ENCODE data around the gene RMC1. TPM values are rescaled to one million over a fixed set of nuclear protein-coding genes. Genes with fewer than 3 reads are reported as not detected.

RMC1 gene
- total RNA-seq, 3 donors from 2014 or later = 22.2 to 33.0 (median 23.9) TPM

DNA sequence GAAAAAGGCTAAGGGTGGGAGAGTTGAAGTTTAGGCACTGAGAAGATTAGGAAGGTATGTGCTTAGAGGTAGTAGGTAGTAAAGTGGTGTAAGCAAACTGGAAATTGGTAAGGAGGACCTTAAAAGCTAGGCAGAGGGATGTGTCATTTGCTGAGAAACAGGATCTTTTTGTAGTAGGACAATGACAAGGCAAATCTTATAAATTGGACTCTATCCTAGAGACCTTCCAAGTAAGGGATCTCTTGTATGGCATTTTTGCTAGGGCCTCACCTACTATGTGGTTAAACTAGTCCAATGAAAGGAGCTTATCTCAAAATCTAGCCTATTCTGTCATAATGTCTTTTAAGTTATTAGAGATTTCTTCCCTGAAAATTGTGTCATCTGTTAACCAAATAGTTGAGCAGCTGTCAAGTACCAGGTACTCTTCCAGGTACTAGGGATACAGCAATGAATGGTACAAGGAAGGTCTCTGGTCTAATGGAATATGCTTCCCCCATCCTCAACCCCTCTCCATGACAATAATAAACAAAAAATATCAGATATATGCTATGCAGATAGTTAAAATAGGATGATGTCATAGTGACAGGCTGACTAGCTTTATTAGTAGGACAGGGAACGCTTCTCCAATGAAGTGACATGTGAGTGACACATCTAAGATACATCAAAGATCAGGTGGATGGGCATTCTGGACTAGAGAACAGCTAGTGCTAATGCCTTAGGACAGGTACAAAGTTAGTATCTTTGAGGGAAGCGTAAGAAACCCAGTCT lies 32.5 kb upstream of the RMC1 start:
- no peaks in the 10 kb centered on the region for H3K36me3 ChIP-seq
- intact Hi-C loops (cut with DNase I; ENCODE audit: low total_unique reads) = no loop called here

DNA sequence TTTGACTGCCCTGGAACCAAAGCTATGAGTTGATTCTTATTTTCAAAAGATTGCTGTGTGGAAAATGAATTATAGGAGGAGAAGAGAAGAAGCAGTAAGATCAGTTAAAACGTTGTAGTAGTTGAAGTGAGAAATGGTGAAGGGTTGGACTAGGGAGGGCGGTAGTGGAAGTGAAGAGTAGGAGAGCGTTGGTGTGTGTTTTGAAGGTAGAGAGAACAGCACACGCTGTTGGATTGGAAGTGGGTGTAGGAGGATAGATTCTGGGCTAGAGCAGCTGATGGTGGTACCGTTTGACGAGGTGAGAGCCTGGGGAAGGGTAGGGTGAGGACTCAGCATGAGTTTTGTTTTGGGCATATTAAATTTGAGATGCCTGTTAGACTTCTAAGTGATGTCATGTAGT lies 31.8 kb upstream of the RMC1 start:
- no peaks in the 10 kb centered on the region for H3K36me3 ChIP-seq
- no peak overlapping the region for H3K4me3 ChIP-seq
- H3K4me1 ChIP-seq = no peaks in the 10 kb centered on the region
- H3K27me3 ChIP-seq = no peaks in the 10 kb centered on the region
- TF ChIP-seq POLR2A (IDR thresholded peaks at IDR 0.05) (no peak), POLR2AphosphoS5 (IDR thresholded peaks at IDR 0.05) (no peak)
- TF ChIP-seq, protein P1, sequence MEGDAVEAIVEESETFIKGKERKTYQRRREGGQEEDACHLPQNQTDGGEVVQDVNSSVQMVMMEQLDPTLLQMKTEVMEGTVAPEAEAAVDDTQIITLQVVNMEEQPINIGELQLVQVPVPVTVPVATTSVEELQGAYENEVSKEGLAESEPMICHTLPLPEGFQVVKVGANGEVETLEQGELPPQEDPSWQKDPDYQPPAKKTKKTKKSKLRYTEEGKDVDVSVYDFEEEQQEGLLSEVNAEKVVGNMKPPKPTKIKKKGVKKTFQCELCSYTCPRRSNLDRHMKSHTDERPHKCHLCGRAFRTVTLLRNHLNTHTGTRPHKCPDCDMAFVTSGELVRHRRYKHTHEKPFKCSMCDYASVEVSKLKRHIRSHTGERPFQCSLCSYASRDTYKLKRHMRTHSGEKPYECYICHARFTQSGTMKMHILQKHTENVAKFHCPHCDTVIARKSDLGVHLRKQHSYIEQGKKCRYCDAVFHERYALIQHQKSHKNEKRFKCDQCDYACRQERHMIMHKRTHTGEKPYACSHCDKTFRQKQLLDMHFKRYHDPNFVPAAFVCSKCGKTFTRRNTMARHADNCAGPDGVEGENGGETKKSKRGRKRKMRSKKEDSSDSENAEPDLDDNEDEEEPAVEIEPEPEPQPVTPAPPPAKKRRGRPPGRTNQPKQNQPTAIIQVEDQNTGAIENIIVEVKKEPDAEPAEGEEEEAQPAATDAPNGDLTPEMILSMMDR (IDR thresholded peaks at IDR 0.05) = no peak
- no peak for DNase-seq (ENCODE audit: low spot score in 2 of 2)
- intact Hi-C loops (cut with DNase I; ENCODE audit: low total_unique reads) = no loop called here
- H3K9me3 ChIP-seq = no peaks in the 10 kb centered on the region
- H3K27ac ChIP-seq = no peak overlapping the region

More for the DNA sequence above, 32.5 kb upstream of the RMC1 start:
- DNase-seq (ENCODE audit: low spot score in 2 of 2) = no peak
- TF ChIP-seq POLR2A (IDR thresholded peaks at IDR 0.05) (no peak), POLR2AphosphoS5 (IDR thresholded peaks at IDR 0.05) (no peak)
- TF ChIP-seq, protein P1 (IDR thresholded peaks at IDR 0.05) = no peak
- H3K4me1 ChIP-seq = no peaks in the 10 kb centered on the region
- H3K27ac ChIP-seq = no peak overlapping the region
- H3K4me3 ChIP-seq = no peak overlapping the region
- no peaks in the 10 kb centered on the region for H3K27me3 ChIP-seq
- no peaks in the 10 kb centered on the region for H3K9me3 ChIP-seq

DNA sequence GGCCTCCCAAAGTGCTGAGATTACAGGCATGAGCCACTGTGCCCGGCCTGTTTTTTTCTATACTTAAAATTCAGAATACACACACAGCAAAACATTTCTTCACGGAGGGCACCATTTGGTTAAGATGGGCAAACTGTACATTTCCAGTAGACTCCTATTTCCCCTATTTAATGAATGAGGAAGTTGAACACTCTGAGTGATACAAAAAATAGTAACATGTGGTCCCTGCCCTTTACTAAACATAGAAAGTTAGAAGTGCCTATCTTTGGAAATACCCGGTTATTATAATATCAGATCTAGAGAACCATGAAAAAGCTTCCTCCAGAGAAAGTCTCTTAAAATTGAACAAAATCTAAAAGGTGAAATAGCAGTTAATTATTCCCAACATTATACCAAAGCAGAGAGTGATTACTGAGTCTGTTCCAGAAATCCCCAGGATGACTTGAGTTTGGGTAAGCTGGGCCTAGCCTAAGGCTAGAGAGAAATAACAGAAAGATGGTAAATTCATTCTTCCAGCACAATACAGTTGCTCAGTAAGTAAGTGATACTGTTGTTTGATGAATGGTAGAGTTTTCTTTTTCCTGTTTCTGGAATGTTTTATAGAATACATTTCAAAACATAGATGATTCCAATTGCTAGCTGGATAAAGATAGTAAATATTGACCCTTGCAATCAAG lies 23.3 kb upstream of the RMC1 start:
- Histone ChIP-seq H3K4me1 (no peaks in the 10 kb centered on the region), H3K36me3 (peaks cover 4% of the 10 kb centered on the region), H3K27ac (no peak overlapping the region), H3K9me3 (no peaks in the 10 kb centered on the region), H3K27me3 (no peaks in the 10 kb centered on the region), H3K4me3 (no peak overlapping the region)
- intact Hi-C loops (cut with DNase I; ENCODE audit: low total_unique reads) = no loop called here
- DNase-seq (ENCODE audit: low spot score in 2 of 2) = no peak
- TF ChIP-seq POLR2AphosphoS5 (IDR thresholded peaks at IDR 0.05) = no peak
- TF ChIP-seq POLR2A (IDR thresholded peaks at IDR 0.05) = no peak
- TF ChIP-seq, protein P1 (IDR thresholded peaks at IDR 0.05) = no peak

DNA sequence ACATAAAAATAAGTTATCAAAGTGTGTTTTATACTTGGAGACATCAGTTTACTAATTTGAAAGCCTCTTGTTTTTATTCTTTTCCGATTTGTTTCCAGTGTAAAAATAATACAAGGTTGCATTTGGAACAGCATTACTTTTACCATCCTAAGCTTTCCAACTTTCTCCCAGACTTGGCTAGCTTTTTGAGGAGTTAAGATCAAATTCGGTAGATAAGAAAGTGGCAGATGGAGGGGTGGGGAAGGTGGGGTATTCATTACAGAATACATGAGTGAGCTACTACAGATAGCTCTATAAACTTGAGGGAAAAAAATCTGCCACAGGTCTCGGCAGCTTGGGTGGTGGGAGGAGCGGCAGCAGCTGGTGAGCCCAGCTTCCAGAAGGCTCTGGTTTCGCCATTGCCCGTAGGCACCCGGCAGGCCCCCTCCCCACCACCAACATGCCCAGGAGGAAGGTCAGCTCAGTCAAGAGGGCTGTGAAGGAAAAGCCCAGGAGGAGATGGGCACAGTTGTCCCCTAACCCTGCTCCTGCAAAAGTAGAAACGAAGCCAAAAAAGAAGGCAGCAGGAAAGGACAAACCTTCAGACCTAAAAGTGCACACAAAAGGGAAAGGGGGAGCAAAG lies 18.6 kb upstream of the RMC1 start:
- TF ChIP-seq POLR2A (IDR thresholded peaks at IDR 0.05) (no peak), POLR2AphosphoS5 (IDR thresholded peaks at IDR 0.05) (no peak)
- TF ChIP-seq, protein P1 (IDR thresholded peaks at IDR 0.05) = no peak
- H3K4me3 ChIP-seq = no peak overlapping the region
- no peaks in the 10 kb centered on the region for H3K36me3 ChIP-seq
- intact Hi-C loops (cut with DNase I; ENCODE audit: low total_unique reads) = no loop called here
- H3K27ac ChIP-seq = no peak overlapping the region
- no peaks in the 10 kb centered on the region for H3K9me3 ChIP-seq
- H3K27me3 ChIP-seq = no peaks in the 10 kb centered on the region
- H3K4me1 ChIP-seq = no peaks in the 10 kb centered on the region
- no peak for DNase-seq (ENCODE audit: low spot score in 2 of 2)

DNA sequence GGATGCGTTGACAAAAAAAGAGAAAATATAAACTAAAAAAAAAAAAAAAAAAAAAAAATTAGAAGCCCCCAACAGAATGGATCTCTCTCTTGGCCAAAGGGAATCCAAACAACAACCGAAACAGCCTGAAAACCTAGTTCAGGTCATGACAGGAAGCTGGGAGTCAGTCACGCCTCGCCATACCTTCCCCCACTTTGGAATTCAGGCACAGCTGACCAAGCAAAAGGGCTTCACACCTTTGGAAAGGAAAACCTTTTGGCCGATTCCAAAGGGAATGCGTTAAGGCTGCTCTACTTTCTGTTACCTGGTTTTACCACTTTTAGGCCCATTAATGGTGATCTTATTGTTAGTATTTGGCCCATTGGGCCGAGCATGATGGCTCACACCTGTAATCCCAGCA lies 17.9 kb upstream of the RMC1 start:
- intact Hi-C loops (cut with DNase I; ENCODE audit: low total_unique reads) = no loop called here
- H3K36me3 ChIP-seq = no peaks in the 10 kb centered on the region
- no peaks in the 10 kb centered on the region for H3K4me1 ChIP-seq
- no peak for DNase-seq (ENCODE audit: low spot score in 2 of 2)
- no peak overlapping the region for H3K27ac ChIP-seq
- no peaks in the 10 kb centered on the region for H3K27me3 ChIP-seq
- H3K9me3 ChIP-seq = no peaks in the 10 kb centered on the region
- H3K4me3 ChIP-seq = no peak overlapping the region
- TF ChIP-seq, protein P1 (IDR thresholded peaks at IDR 0.05) = no peak
- no peak for TF ChIP-seq POLR2A (IDR thresholded peaks at IDR 0.05)
- TF ChIP-seq POLR2AphosphoS5 (IDR thresholded peaks at IDR 0.05) = no peak

All from breast epithelium (tissue), 4 donors.